Activated effector memory CD4-positive, alpha-beta T cell treated with Interleukin-2 at 50 U/mL for 16 hours (primary cell): ENCODE results near the gene FGFR3.

ENCODE experiments used
- DNase-seq: peaks from one replicate; pipeline ENCODE4 v3.0.0-alpha.2; 2020

FGFR3 gene

DNA sequence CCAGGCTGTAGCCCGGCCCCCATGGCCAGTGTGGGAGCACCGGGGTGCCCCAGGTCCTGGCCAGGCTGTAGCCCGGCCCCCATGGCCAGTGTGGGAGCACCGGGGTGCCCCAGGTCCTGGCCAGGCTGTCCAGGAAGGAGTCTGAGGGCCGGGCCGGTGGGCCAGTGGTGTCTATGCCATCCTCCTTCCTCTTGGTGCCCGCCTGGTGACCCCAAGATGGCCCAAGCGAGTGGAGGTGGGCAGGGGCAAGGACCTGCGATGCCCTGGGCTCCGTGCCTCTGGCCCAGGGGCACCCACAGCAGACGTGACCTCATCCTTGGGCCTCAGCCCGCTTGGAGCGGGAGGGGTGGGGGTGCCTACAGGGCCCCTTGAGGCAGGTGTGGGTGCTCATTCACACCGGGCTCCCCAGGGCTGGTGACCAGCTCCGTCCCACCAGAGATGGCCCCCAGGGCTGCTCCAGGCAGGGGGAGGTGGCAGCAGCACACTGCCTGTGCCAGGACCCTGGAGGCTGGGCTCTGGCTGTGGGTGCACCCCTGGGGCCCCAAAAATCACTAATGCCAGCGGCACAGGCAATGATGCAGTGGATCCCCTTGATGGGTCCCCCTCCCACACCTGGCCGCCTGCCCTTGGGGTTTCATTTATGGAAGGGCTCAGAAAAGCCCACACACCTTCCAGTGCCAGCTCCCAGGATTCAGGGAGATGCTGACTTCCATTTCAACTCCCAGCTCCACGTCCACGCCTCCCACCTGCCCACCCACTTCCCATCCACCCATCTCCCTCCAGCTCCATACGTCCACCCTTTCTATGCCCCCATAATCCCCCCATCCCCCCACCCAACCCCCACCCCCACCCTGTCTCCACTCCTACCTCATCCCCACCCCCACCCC lies 36.0 kb upstream of the FGFR3 start:
- no peak for DNase-seq

DNA sequence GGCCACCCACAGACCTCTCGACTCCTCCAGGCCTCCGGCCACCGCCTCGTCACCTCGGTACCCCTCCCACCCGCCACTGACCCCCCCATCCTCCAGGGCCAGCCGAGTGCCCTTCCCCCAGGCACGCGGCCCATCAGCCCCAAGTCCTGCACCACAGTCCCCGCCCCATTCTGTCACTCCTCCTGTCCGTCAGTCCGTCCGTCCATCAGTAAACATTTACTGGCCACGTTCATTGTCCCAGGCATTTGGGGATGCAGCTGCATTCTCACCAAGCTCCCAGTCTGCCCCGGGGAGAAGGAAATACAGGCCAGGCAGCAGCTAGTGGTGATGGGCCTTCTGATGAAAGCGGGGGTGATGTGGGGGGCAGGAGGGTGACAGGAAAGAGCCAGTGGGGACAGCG lies 35.3 kb upstream of the FGFR3 start:
- no peak for DNase-seq

DNA sequence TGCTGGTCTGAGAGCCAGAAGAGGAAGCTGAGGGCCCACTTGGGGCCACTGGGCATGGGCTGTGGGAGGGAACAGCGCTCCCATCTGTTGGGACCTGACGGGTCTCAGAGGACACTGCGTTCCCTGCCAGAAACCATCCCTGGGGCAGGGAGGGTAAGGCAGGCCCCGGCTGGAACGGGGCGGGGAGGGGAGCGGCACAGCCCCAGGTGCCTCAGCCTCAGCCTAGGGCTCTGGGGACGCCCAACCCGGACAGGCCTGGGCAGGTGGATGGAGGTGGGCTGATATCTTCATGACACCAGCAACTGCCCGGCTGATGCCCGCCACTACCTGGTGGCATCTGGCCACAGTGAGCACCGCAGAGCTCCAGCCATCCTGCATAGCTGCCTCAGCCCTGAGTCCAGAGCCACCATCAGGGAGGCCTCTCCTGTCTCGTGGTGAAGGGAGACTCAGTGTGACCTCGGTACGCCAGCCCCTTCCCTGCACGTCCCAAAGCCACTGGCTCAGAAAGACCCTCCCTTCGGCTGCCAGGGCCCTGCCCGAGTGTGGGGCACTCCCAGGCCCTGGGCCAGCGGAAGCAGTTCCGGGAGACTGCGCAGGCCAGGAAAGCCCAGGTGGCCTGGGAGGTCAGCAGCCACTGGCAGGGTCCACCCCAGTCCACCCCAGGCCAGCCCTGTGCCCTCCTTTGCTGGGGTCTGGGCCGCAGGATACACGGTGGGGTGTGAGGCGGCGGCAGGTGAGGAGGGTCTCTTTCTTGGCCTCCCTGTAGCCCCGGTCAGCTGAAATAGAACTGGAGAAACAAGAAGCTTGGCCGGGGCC lies 34.6 kb upstream of the FGFR3 start:
- no peak for DNase-seq

DNA sequence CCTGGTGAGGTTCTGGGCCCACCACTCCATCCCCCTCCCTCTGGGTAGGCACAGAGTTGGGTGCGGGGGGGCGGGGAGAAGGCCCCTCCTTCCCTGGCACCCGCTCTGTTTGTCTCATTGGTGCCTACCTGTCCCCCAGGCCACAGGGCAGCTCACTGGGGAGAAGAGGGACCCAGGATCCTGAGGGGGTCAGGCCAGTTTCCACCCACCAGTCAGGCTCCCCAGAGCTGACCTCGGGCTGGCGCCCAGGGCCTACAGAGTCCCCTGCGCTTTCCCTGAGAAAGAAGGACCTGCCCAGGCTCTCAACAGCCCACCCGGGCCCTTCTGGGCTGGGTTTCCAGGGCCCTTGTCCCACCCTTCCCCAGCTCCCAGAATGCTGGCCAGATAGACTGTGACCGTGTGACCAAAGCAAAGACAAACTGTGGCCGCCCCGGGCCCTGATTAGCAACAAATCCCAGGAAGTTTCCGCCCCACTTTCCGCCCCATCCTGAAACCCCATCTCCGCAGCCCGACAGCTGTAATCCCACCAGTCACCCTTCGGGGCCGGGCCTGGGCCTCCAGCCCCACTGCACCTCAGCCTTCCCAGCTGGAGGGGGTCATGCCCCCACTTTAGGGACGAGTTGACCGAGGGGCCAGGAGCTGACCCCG lies 33.8 kb upstream of the FGFR3 start:
- no peak for DNase-seq

DNA sequence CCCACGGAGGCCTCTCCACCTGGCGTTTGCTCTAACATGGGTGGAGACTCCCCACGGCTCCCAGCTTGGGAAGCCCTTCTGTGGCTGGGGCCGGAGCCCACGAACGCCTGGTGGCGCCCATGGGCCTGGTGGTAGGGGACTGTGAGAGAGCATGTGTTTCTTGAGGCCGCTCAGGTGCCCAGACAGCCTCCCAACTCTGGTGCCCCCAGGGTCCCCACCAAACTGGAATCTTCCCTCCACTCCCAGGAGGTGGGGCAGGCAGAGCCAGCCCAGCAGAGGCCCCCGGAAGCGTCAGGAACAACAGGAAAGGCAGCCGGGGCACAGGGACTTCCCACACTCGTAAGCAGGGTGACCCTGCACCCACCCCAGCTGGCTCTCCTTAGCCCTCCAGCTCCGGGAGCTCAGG lies 33.3 kb upstream of the FGFR3 start:
- DNase-seq, result no peak

DNA sequence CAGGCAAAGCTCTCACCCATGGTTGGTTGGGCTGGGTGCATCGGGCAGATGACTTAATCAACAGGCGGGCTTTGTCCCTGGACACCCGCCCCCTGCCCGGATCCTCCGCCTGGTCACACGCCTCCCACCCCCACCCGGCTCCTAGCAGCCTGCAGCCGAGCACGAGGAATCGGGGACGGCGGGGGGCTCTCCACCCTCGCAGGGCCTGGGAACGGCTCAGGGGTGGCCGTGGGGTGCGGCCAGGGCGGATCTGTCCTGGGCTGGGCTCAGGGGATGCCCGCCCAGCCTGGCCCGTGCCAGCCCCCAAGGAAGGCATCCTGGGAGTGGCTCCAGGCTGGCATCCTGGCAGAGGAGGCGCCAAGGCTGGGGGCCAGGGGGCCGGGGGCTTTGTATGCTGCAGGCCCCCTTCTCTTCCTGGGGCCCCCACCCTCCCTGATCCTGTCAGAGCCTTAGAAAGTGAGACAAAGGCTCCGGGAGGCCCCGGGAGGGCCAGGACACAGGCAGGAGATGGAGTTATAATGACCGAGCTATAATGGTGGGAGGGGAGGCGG lies 32.5 kb upstream of the FGFR3 start:
- DNase-seq, result no peak

DNA sequence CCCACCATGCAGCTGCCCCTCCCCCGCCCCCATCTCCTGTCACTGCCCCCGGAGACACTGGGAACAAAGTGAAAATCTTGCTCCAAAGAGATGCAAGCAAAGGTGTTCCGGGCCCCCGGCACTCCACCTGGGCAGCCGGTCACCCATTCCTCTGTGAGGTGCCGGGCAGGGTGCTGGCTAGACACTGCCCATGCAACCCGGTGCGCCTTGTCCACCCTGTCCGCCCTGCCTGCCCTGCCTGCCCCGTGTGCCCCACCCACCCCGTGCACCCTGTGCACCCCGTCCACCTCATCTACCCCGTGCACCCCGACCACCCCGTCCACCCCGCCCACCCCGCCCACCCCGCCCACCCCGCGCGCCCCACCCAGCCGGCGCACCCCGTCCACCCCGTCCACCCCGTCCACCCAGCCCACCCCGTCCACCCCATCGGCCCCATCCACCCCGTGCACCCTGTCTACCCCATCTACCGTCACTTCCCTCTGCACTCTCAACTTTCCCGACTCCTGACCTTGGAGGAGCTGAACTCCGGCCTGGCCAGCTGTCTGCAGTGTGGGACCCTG lies 31.9 kb upstream of the FGFR3 start:
- no peak for DNase-seq

DNA sequence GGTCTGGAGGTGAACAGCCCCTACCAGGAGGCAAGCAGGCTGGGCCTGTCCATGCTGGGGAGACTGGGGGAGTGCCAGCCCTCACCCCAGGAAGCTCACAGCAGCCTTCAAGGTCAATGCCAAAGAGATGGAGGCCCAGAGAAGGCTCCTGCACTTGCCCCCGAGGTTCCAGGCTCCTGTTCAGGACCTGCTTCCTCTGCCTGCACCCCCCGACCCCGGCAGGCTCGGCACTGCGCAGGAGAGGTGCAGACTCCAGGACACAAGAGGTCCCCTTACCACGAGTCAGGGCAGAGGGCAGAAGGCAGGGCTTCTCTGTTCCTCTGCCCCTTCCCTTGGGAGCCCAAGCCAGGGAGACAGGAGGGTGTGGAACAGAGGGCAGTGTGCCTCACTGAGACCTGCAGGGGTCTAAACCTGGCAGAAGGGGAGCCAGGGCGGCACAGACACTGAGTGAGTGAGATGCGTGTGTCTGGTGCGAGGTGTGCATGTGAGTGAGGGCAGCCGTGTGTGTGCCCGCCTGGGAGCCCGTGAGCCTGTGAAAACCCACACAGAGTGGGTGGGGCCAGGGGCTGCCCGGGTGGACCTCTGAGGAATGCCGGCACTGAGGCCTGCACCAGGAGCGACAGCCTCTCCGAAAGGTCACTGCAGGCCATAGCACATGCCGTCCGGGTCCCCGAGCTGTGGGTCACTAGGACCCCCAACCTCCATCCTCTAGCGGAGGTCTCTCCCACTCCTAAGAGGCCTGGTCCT lies 30.7 kb upstream of the FGFR3 start:
- no peak for DNase-seq

DNA sequence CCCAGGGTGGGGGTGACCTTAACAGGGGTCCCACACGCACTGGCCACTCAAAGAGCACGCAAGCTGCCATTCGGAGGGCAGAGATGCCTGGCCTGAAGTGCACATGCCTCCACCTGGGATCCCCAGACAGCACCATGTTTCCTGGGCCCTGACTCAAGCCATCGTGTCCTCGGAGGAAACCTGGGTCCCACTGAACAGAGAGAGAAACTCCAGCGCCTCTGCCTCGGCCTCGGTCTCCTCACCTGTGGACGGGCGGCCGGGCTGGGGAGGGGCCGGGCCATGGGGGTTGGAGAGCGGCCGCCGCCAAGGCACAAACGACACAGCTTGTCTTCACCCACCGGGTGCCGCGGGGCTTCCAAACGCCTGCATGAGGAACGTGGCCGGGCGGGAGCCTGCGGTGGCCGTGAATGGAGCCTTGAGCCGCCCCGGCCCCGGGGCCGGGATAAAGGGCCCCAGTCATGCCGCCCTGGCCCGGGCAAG lies 30.0 kb upstream of the FGFR3 start:
- DNase-seq, result no peak

DNA sequence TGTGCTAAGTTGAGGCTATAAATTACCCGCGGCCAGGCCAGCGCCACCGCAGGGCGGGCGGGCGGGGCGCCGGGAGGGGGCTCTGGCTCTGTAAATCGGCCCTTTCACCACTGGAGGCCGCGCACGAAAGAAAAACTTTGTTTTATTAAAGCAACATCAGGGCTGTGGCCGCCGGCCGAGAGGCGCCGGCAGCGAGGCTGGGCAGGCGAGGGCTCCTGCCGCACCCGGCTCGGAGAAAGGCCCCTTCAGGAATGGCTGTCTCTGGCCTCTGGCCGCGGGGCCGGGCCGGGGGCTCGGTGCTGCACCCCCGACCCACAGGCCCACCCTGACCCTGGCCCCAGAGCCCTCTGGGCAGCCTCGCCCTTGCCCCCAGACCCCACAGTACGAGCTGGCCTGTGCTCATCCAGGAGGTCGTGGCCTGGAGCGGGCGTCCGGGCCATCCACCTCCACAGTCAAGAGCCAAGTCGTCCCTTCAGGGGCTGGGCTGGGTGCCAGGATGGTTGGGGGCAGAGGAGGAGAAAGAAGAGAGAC lies 29.5 kb upstream of the FGFR3 start:
- no peak for DNase-seq

DNA sequence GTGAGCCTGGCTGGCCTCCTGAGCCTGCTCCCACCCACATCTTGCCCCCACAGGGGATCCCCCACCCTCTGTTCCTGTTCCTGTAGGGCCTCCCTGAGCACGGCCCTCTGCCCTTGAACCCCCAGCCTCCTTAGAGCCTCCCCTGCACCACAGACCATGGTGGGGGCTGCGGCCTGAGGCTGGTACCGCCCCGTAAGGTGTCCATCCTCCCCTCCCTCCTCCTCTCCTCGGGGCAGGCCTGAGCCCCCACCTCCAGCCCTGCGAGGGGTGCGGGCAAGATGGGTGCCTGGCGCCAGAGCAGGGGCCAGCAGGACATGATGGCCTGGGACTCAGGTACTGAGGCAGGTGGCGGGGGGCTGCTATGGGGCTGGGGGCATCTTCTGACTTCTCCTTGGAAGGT lies 28.4 kb upstream of the FGFR3 start:
- DNase-seq, result no peak

DNA sequence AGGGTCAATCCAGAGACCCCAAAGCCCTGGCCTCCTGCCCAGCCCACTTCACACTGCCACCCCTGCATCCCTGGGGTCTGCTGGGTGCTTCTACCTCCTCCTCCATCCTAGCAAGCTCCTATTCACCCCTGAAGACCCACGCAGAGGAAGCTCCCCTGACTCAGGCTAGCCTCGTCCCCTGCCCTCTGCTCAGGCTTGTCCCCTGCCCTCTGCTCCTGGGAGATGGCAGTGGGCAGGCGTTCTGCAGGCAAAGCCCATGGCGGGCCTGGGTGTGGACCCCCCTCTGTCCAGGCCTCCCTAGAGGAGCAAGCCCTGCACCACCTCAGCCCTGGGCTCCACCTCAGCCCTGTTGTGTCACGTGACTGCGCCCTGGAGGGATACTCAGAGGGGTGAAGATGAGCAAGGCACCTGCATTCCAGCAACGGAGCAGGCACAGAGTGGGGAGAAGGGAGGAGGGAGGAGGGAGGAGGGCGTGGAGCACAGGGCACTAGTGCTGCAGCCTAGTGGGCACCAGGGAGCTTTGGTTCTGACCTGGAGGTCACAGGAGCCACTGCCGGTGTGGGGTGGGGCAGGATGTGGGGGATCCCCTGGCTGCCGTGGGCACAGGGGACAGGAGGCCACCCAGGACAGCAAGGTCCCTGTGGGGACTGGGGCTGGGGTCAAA lies 27.6 kb upstream of the FGFR3 start:
- no peak for DNase-seq

DNA sequence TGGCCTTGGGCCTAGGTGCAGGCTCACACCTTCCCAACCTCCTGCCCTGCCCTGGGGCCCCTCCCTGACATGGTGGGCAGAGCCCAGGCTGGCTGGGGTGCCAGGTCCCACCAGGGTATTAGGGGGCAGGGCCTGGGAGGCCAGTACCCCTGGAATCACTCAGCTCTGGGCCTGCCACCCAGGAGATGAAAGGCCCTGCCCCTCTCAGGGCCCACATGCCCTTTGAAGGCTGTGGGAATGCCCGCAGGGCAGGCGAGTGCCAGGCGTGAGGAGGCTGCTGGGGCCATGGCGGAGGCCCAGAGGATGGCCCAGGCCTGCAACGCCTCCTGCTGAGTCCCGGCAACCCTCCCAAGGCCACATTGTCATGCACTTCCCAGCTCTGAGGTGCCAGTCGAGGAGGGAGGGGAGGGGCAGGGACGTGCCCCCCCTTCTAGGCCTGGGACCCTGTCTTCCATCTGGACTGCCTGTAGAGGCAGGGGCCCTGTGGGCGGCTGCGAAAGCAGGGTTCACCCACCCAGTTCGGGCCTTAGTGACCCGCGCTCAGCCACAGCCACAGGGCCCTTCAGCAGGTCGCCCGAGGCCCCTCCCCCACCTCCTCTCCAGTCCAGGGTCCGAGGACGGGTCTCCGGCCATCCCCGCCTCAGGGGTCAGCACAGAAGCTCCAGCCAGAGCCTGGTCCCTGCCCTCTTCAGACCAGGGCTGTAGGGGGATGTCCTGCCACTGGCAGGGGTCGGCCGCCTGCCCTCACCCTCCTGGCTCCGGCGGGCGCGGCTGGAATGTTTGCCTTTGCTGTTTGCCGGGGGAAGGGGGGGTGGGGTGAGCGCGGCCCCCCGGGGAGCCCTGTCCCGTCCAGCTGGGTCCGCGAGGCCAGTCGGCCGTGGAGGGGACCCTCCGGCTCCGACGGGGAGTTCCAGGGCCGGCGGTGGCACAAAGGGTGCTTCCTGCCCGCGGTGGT lies 26.7 kb upstream of the FGFR3 start:
- DNase-seq, result no peak

DNA sequence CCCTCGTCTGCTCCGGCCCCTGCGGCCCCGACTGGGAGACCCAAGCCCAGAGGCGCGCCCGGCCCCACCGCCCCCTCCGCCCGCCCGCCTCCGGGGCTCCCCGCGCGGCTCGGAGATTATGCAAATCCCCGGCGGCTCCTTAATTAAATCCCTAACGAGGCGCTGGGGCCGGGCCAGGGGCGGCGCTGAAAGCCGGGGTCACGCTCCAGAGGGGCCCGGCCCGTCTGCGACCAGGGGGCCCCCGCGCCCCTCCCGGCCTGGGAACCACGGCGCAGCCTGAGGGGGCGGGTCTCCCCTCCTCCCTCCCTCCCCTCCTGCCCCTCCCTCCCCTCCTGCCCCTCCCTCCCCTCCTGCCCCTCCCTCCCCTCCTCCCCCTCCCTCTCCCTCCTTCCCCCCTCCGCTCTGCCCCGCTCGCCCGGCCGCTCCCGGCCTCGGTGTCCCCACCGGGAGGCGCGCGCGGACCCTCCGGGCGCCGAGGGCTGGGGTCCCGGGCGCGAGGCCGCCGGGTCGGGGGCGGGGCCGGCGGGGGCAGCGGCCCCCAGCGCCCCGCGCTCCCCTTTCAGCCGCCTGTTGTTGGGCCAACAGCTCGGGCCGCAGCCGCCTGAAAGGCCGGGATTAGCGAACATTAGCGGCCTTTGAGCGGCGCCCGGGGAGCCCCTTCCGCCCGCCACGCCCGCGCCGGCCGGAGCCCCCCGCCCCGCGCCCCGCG lies 25.9 kb upstream of the FGFR3 start:
- DNase-seq, result no peak

DNA sequence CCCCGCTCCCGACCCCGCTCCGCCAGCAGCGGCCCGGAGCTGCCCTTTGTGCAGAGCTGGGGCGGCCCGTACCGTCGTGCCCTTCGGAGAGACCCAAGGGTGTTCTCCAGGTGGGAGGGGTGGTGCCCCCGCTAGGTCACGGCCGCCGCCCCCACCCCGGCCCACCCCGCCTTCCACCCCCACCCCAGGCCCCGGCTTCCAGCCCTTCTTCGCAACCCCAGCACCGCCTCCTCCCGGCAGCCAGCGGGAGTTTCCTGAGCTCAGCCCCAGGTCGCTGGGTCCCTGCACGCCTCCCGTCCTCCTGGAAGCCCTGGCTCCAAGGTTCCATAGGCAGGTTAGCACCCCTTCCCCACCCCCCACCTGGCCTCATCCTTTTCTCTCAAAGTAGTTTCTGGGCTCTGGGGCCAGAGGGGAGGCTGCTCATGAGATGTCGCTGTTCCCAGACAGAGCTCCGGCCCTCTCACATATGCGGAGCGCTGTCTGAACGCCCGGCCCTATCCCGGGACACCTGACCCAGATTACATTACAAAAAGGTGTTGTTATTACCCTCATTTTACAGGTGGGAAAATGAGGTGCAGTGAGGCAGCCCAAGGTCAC lies 25.2 kb upstream of the FGFR3 start:
- no peak for DNase-seq

DNA sequence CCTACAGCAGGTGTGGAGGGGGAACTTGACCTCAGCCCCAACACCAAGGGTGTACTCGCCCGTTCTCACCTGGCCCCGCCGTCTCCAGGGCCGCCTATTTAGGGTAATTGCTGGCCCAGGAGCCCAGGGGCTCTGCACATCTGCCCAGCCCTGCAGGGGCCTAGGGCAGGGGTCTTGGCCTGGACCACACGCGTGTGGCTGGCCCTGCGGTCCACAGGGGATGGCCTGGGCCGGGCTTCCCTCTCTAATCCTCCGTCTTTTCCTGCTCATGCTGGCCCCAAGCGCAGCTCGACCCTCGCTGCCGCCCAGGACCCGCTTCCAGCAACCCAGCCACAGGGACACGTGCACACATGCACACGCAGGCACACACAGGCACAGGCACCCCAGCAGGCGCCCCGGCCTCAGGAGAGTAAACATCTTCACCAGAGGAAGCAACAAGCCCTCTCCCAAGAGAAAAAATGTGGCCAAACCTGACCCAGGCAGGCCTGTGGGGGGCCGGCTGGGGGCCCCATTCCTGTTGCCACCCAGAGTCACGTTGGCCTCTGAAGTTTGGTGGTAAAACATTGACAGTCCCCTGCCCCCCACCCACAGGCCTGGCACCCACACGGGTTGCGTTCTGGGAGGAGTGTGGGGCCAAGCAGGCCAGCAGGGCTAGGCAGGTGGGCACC lies 24.6 kb upstream of the FGFR3 start:
- no peak for DNase-seq

DNA sequence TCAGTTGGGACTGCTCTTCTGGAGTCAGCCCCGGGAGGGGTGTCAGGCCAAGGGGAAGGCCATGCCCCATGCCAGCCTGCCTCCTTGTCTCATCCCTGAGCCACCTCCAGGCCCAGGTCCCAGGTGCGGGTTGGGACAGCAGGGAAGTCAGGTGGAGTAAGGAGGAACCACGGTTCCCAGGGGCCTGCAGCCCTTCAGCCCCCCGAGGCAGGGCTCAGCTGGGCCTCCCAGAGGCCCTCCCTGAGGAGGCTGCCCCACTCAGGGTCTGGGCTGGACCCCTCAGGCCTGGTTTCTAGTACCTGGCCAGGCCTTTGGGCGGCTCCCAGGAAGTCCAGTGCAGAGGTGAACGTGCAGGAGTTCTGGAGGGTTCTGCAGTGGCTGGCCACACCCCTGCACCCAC lies 23.4 kb upstream of the FGFR3 start:
- no peak for DNase-seq

DNA sequence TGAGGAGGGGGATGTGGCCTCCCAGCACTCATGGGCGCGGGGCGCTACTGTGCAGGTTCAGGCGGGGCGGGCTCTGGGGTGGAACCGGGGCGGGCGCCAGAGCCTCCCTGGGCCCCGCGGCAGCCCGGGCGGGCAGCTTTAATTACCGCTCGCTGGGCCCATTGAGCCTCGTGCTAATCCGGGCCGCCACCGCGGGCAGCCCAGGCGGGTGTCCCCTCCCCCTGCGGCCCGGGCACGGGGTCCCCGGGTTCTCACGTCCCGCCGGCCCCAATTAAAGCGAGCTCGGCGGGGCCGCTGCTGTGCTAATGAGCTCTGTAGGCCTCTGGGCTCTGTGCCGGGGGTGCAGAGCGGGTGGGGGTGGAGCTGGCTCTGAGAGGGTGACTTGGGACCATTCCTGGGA lies 22.8 kb upstream of the FGFR3 start:
- no peak for DNase-seq
